Endothelial cell of umbilical vein (primary cell): ENCODE measurements around the gene INTS11. TPM values are rescaled to one million over a fixed set of nuclear protein-coding genes. Genes with fewer than 3 reads are reported as not detected.

Experiments
- BruUV-seq: library from RNA; stranded (reverse); fragments of 400-500 nt; replicated peaks from 2 replicates; lab custom pipeline; 2021; lab: Mats Ljungman, UMichigan
- CTCF ChIA-PET: fragments of 300-600, 350-600 bp; sonication (Branson Sonifier 250); formaldehyde crosslinking; loops from one replicate; lab custom pipeline; 2021; ENCODE audit warnings: antibody characterized with exemption, inconsistent platforms; lab: Charles Lee
- POLR2A ChIA-PET: fragments of 300-600, 350-600 bp; sonication (Branson Sonifier 250); formaldehyde crosslinking; loops from one replicate; lab custom pipeline; 2021; ENCODE audit warnings: antibody characterized with exemption, inconsistent platforms; lab: Charles Lee
- DNase-seq: peaks from one replicate; pipeline ENCODE4 v3.0.0-alpha.2; 2011; ENCODE audit warnings: low read depth, low spot score
- FAIRE-seq: peaks from 2 replicates; lab custom pipeline; 2011; peaks lifted over from hg19 to GRCh38; lab: Jason Lieb, UNC
- H2AFZ ChIP-seq: 2 replicates; pipeline ENCODE4 v1.6.0; 2012; ENCODE audit warnings: low read depth, low read length, control low read depth, inconsistent platforms
- H3K27ac ChIP-seq: 2 replicates; pipeline ENCODE4 v1.5.1; 2011; ENCODE audit warnings: low read depth, mild to moderate bottlenecking, control low read depth, low read length, moderate library complexity; ENCODE audit not compliant: insufficient read depth
- H3K27me3 ChIP-seq, 2 experiments: 2 replicates each; pipeline versions ENCODE4 v1.6.0 to v1.6.1; 2011; ENCODE audit warnings: low read length in 2 of 2, mixed read lengths in 1 of 2; ENCODE audit not compliant: control insufficient read depth in 2 of 2, insufficient read depth in 2 of 2
- H3K36me3 ChIP-seq, 2 experiments: 2 replicates in 1 of 2; 3 replicates in 1 of 2; pipeline ENCODE4 v1.5.1; 2011; ENCODE audit warnings: low read length in 2 of 2, mild to moderate bottlenecking in 1 of 2, moderate library complexity in 1 of 2; ENCODE audit not compliant: control insufficient read depth in 2 of 2, insufficient read depth in 2 of 2; ENCODE audit errors: extremely low read depth in 1 of 2
- H3K4me1 ChIP-seq: 3 replicates; pipeline ENCODE4 v1.5.1; 2011; ENCODE audit warnings: mild to moderate bottlenecking, low read length; ENCODE audit not compliant: control insufficient read depth, insufficient read depth; ENCODE audit errors: extremely low read depth
- H3K4me2 ChIP-seq: 2 replicates; pipeline ENCODE4 v1.6.1; 2011; ENCODE audit warnings: low read length, control low read depth, mixed read lengths; ENCODE audit not compliant: insufficient read depth
- H3K4me3 ChIP-seq, 3 experiments: fragments of 200-600 bp in 1 of 3; sonication (generic), shearing (Covaris generic) in 1 of 3; replicated peaks in 1 of 3; 2 replicates each; pipeline ENCODE4 v1.5.1; 2011 to 2016; ENCODE audit warnings: control low read depth in 3 of 3, low read length in 3 of 3, mild to moderate bottlenecking in 2 of 3, inconsistent platforms in 1 of 3, low read depth in 1 of 3, moderate library complexity in 1 of 3; ENCODE audit not compliant: insufficient read depth in 1 of 3
- H3K79me2 ChIP-seq: 2 replicates; pipeline ENCODE4 v1.6.0; 2012; ENCODE audit warnings: low read length, inconsistent platforms; ENCODE audit not compliant: control insufficient read depth, insufficient read depth
- H3K9ac ChIP-seq: replicated peaks from 2 replicates; pipeline ENCODE3; 2011; ENCODE audit warnings: low read length, control low read depth; ENCODE audit not compliant: insufficient read depth; ENCODE audit errors: extremely low read depth
- H3K9me1 ChIP-seq: replicated peaks from 3 replicates; pipeline ENCODE4 v1.6.0; 2011; ENCODE audit warnings: mild to moderate bottlenecking, low read length; ENCODE audit not compliant: control insufficient read depth, insufficient read depth; ENCODE audit errors: extremely low read depth
- H3K9me3 ChIP-seq: replicated peaks from 2 replicates; pipeline ENCODE4 v1.5.1; 2012; ENCODE audit warnings: low read length, inconsistent platforms; ENCODE audit not compliant: control insufficient read depth, insufficient read depth
- H4K20me1 ChIP-seq: replicated peaks from 2 replicates; pipeline ENCODE3; 2011; ENCODE audit warnings: mild to moderate bottlenecking, low read length; ENCODE audit not compliant: control insufficient read depth, insufficient read depth; ENCODE audit errors: extremely low read depth
- EZH2 ChIP-seq: IDR thresholded peaks from 2 replicates; pipeline ENCODE4 v1.6.1; 2012; ENCODE audit warnings: borderline replicate concordance, low read depth, mild to moderate bottlenecking, moderate library complexity, low read length, inconsistent platforms; ENCODE audit not compliant: severe bottlenecking
- FOS ChIP-seq: IDR thresholded peaks from 2 replicates; pipeline ENCODE4 v1.6.1; 2011; ENCODE audit warnings: mild to moderate bottlenecking, low read length, moderate library complexity, borderline replicate concordance; ENCODE audit not compliant: insufficient read depth
- GATA2 ChIP-seq: IDR thresholded peaks from 2 replicates; pipeline ENCODE4 v1.7.0; 2011; ENCODE audit warnings: low read depth, mild to moderate bottlenecking, moderate library complexity, mixed read lengths, low read length; ENCODE audit not compliant: insufficient read length, insufficient read depth
- JUN ChIP-seq: IDR thresholded peaks from 2 replicates; pipeline ENCODE4 v1.6.1; 2011; ENCODE audit warnings: borderline replicate concordance, low read depth; ENCODE audit not compliant: insufficient read length, insufficient read depth
- MYC ChIP-seq: IDR thresholded peaks from one replicate; pipeline ENCODE4 v1.6.1; 2011; ENCODE audit warnings: mild to moderate bottlenecking, low read depth, low read length
- POLR2A ChIP-seq: IDR thresholded peaks from 2 replicates; pipeline ENCODE4 v1.6.1; 2012; ENCODE audit warnings: low read depth, mild to moderate bottlenecking, control low read depth, low read length
- POLR2AphosphoS5 ChIP-seq: IDR thresholded peaks from 2 replicates; pipeline ENCODE4 v1.6.1; 2012; ENCODE audit warnings: low read depth, mild to moderate bottlenecking, control low read depth, low read length, moderate library complexity; ENCODE audit not compliant: insufficient read depth
- dilution Hi-C: fragments of 300-500 bp; cut with MboI; formaldehyde crosslinking; loops from one replicate; pipeline ENCODE4 v1.15.0; 2019; ENCODE audit warnings: low sequenced_read_pairs; ENCODE audit not compliant: extremely low pct_ligation_motif_present
- intact Hi-C: fragments of 100-400 bp; cut with micrococcal nuclease; formaldehyde crosslinking; loops from one replicate; pipeline ENCODE4 v1.10.0; 2022
- polyA plus RNA-seq, 4 experiments: library from polyadenylated mRNA; depleted of rRNA in 3 of 4; stranded (reverse) in 3 of 4; unstranded in 1 of 4; fragments of >200 nt; gene quantifications; 2 replicates each; pipeline versions ENCODE4 v1.2.1 to v1.2.3, GENCODE V29; 2011 to 2012; ENCODE audit warnings: missing spikeins in 1 of 4
- total RNA-seq: library from RNA; stranded (reverse); gene quantifications from 2 replicates; pipeline ENCODE4 v1.2.3, GENCODE V29; 2021
- TF ChIP-seq, protein P1 (sequence below): IDR thresholded peaks from 2 replicates; pipeline ENCODE4 v1.6.1; 2011; ENCODE audit not compliant: insufficient read depth, insufficient read length
- TF ChIP-seq, protein P2 (sequence below), 2 donors: IDR thresholded peaks; 1 replicate in 1 of 2; 2 replicates in 1 of 2; pipeline ENCODE4 v1.5.1; 2011; ENCODE audit warnings: low read length in 2 of 2, mild to moderate bottlenecking in 2 of 2, moderate library complexity in 2 of 2, control low read depth in 1 of 2, inconsistent platforms in 1 of 2, low read depth in 1 of 2; ENCODE audit not compliant: insufficient read depth in 1 of 2; ENCODE audit errors: extremely low read depth in 1 of 2

Gene INTS11
- total and polyA plus RNA-seq, 2 donors (not counting 3 experiments of a cell fraction or from before 2014, with no cell fraction given) = 132 to 222 TPM

- ChIA-PET CTCF (interaction anchor here (0.6 to 5.5 kb wide), 2 partner anchors 174 to 309 kb away, joined by 3 to 286 read pairs; no protein-coding TSS in a partner anchor), POLR2A (no interaction called here)
- Histone ChIP-seq H3K27me3 (no peaks in the 10 kb centered on the region), H4K20me1 (no peaks in the 10 kb centered on the region), H3K4me2 (no peak overlapping the region), H3K9ac (no peak overlapping the region), H3K4me3 (no peak overlapping the region), H3K36me3 (no peaks in the 10 kb centered on the region), H3K27ac (no peak overlapping the region), H3K9me1 (no peaks in the 10 kb centered on the region), H2AFZ (no peak overlapping the region), H3K4me1 (no peaks in the 10 kb centered on the region), H3K79me2 (no peaks in the 10 kb centered on the region), H3K9me3 (no peaks in the 10 kb centered on the region)
- FAIRE-seq (no peak), DNase-seq (no peak)
- TF ChIP-seq GATA2 (no peak), JUN (no peak), MYC (no peak), POLR2AphosphoS5 (no peak), EZH2 (no peak), FOS (no peak), POLR2A (no peak)
- TF ChIP-seq, protein P1, sequence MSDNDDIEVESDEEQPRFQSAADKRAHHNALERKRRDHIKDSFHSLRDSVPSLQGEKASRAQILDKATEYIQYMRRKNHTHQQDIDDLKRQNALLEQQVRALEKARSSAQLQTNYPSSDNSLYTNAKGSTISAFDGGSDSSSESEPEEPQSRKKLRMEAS = no peak
- TF ChIP-seq, protein P2, sequence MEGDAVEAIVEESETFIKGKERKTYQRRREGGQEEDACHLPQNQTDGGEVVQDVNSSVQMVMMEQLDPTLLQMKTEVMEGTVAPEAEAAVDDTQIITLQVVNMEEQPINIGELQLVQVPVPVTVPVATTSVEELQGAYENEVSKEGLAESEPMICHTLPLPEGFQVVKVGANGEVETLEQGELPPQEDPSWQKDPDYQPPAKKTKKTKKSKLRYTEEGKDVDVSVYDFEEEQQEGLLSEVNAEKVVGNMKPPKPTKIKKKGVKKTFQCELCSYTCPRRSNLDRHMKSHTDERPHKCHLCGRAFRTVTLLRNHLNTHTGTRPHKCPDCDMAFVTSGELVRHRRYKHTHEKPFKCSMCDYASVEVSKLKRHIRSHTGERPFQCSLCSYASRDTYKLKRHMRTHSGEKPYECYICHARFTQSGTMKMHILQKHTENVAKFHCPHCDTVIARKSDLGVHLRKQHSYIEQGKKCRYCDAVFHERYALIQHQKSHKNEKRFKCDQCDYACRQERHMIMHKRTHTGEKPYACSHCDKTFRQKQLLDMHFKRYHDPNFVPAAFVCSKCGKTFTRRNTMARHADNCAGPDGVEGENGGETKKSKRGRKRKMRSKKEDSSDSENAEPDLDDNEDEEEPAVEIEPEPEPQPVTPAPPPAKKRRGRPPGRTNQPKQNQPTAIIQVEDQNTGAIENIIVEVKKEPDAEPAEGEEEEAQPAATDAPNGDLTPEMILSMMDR (IDR thresholded peaks at IDR 0.05; ENCODE audit: extremely low read depth in 1 of 2, insufficient read depth in 1 of 2, low read depth in 1 of 2, low read length in 2 of 2) = no peak
- dilution Hi-C loops = no loop called here
- intact Hi-C loops = no loop called here
- no TSS peak for BruUV-seq
These were observed 30.9 kb downstream of the INTS11 start for GRCh38 chr1:1293263-1294249.
